KOPT-K1 (cell line): ENCODE measurements around the gene WHRN.

ENCODE experiments used
- H3K27ac ChIP-seq: fragments of 200-600 bp; sonication (generic); 2 replicates; pipeline ENCODE4 v1.5.1; 2016; ENCODE audit warnings: antibody characterized with exemption, mild to moderate bottlenecking, low read depth, low read length; ENCODE audit not compliant: poor library complexity, severe bottlenecking
- H3K36me3 ChIP-seq: fragments of 200-600 bp; sonication (generic); 2 replicates; pipeline ENCODE4 v1.5.1; 2017; ENCODE audit warnings: antibody characterized with exemption, mild to moderate bottlenecking, low read length, moderate library complexity; ENCODE audit not compliant: insufficient read depth
- H3K9me3 ChIP-seq: fragments of 200-600 bp; sonication (generic); 2 replicates; pipeline ENCODE4 v1.5.1; 2017; ENCODE audit warnings: antibody characterized with exemption, low read length, mild to moderate bottlenecking; ENCODE audit not compliant: insufficient read depth, poor library complexity, severe bottlenecking

The WHRN gene

DNA sequence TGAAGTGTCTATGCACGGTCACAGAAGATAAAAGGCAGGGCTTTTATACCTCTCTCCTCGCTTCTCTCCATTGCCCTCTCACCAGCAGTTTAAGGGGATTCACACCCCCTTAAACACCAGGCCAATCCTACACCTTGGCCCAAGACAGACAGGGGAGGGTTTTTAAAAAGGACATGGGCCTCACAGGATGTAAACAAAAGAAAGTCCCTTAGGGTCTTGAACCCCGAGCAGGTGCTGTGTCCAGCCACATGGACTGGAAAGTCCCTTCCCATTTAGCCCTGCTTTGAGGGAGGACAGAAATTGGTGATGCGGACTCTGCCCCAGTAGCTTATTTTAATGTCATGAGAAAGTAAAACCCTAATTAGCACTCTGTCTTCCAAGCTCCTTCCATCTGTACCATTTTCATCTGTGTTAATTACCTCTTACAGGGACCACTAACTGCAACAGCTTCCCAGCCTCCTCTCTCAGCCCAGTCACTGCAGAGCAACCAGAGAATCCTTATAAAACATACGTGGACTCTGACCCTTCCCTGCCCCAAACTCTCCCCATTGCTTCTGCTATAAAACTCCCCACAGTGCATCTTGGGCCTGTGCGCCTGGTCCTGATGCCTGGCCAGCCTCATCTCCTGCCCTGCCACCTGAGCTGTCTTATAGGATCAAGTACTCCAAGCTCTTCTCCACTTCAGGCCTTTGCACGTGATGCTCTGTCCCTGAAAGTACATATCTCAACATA is 16.7 kb downstream of the WHRN start:
- Histone ChIP-seq H3K36me3 (no peaks in the 10 kb centered on the region), H3K9me3 (no peaks in the 10 kb centered on the region), H3K27ac (no peak overlapping the region)

DNA sequence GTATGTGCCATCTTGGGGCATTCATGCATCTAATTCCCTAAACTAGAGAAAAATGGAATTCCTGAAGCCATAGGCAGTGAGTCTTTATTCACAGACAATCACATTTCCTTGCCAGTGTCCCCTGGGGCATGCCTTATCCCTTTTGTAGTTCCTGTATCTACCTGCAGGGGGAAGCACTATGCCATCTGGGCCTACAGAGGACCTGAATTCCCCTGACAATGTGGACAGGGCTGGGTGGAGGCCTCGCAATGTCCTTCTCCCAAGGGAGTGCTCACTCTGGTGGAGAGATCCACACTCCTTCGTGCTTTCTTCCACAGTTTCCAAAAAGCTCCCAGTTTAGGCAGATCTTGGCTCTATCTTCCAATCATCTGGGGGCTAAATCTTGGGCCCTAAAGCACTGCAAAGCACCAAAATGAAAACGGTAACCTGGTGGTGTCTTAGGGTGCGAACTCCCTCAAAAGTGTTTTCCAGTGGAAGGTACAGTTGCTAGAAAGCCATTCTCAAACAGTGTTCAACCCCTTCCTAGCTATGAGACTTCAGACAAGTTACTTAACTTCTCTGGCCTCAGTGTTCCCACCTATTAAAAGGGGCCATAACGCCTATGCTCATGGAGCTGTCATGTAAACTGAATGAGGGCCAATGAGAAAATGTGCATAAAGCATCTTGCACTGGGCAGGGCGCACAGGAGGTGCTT is 17.5 kb downstream of the WHRN start:
- Histone ChIP-seq H3K27ac (no peak overlapping the region), H3K36me3 (no peaks in the 10 kb centered on the region), H3K9me3 (no peaks in the 10 kb centered on the region)

DNA sequence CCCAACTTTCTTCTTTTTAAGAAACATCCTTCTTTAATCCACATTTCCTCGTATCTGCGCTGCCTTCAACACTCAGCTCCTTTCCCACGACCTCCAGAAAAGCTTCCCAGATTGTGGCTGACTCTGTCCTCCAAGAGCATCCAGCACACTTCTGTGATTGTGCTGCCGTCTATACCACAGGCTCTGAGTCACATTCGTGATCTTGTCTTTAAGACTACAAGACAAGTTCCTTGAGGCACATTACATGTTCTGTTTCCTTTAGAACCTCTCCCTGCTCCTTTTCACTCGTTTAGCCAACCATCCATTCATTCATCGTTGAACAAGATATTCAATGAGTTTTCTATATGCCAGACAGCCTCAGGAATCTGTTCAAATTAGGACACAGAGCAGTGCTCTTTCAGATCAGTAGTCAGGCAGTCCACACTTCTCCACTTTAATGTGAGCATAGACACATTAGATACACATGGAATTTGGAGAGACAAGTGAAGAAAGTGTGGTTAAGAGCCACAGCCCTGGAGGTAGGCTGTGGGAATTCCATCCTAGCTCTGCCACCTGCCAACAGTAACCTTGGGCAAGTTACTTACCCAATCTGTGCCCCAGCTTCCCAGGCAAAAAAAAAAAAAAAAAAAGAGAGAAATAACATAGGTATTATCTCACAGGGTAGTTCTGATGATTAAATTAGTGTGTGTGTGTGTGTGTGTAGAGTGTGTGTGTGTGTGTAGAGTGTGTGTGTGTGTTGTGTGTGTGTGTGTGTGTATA is 18.9 kb downstream of the WHRN start:
- Histone ChIP-seq H3K9me3 (no peaks in the 10 kb centered on the region), H3K36me3 (no peaks in the 10 kb centered on the region), H3K27ac (no peak overlapping the region)

DNA sequence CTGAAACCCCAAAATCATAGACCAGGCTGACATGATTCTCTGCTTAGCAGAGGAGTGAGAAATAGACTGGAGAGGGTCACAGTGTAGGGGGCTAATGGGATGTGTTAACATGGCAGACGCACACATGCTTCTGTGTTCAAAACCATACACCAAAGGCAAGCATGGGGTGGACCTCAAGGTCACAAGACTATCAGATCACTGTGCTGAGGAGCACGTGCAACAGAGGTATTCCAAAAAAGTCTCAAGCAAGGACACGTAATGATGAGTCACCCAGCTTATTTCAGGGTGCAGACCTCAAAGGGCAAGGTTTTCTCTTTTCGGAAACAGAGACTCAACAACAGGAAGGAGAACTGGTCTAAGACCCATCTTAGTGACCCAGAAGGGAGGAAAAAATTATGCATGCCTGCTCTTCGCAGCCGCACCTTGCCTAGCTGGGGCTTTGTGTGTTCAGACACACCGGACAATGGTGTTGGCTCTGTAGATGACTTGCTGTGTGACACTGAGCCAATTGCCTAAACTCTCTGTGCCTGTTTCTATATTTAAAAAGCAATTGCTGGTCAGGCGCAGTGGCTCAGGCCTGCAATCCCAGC is 20.3 kb downstream of the WHRN start:
- Histone ChIP-seq H3K27ac (no peak overlapping the region), H3K36me3 (no peaks in the 10 kb centered on the region), H3K9me3 (no peaks in the 10 kb centered on the region)

DNA sequence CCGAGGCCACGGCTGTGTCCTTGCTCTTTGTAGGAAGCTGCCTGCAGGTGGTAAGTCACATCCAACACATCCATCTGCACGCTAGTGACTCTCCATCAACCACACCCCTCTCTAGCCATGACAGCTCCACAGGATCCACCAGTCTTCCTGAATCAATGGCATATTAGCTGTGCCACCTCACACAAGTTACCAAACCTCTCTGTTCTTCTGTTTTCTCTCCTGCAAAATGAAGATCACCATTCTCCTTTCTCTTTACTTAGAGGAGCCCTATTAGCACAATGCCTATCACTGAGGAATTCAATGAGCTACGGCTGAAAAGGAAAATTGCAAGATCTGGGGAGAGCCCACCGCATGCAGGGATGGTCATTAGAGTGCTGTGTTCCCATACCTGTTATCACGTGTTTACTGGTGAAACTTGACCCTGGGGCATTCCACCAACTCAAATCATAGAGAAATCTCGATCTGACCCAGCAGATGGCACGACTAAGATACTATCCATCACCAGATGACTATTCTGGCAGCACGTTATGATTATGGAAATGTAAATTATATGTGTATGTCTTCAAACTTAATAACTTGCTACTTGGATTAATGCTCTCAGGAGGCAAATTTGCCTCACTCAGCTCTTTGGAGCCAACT is 20.9 kb downstream of the WHRN start:
- Histone ChIP-seq H3K36me3 (no peaks in the 10 kb centered on the region), H3K27ac (no peak overlapping the region), H3K9me3 (no peaks in the 10 kb centered on the region)

DNA sequence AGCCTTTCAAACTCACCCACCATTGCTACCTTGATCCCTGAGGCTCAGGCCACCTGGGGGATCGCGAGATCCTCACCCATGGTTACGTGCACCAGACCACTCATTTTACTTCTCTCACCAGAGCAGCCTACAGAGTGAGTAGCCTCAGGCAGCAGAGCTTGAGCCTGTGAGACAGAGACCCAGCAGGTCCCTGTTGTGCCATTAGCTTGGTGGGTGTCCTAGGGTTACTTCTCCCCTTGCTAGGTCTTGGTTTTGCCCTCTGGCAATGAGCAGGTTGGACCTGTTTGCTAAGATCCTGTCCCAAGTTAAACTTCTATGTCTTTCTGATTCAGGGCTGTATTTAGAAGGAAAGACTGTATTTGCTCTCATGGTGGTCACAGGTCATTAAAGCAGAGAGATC is 21.8 kb downstream of the WHRN start:
- no peaks in the 10 kb centered on the region for H3K36me3 ChIP-seq
- no peak overlapping the region for H3K27ac ChIP-seq
- H3K9me3 ChIP-seq, result no peaks in the 10 kb centered on the region

DNA sequence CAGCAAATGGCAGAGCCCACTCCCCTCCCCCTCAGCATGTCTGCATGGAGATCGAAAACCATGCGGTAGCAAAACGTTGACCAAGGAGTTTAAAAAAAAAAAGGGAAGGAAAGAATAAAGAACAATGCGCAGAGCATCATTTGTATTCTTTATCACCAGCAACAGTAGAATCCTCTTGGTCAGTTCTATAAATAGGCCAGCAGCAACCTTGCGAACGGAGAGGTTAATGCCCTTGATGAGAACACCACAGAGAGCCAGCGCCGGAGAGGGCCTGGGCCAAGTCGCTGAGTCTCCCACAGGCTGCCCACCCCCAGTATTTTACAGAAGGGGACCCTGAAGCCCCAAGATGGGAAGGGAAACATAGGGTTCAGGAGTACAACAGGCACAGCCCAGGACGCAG is 22.7 kb downstream of the WHRN start:
- H3K36me3 ChIP-seq, result no peaks in the 10 kb centered on the region
- no peaks in the 10 kb centered on the region for H3K9me3 ChIP-seq
- H3K27ac ChIP-seq, result no peak overlapping the region

DNA sequence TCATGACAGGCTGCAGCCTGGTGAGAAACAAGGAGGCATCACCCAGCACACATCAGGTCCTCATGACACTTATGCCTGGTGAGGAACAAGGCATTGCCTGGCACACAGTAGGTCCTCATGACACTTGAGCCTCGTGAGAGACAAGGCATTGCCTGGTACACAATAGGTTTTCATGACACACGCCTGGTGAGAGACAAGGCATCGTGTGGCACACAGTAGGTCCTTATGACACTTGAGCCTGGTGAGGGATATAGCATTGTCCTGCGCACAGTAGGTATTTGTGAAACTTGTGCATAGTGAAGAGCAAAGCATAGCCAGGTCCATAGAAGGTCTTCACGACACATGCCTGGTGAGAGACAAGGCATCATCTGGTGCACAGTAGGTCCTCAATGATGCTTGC is 23.5 kb downstream of the WHRN start:
- H3K27ac ChIP-seq, result no peak overlapping the region
- no peaks in the 10 kb centered on the region for H3K9me3 ChIP-seq
- no peaks in the 10 kb centered on the region for H3K36me3 ChIP-seq

DNA sequence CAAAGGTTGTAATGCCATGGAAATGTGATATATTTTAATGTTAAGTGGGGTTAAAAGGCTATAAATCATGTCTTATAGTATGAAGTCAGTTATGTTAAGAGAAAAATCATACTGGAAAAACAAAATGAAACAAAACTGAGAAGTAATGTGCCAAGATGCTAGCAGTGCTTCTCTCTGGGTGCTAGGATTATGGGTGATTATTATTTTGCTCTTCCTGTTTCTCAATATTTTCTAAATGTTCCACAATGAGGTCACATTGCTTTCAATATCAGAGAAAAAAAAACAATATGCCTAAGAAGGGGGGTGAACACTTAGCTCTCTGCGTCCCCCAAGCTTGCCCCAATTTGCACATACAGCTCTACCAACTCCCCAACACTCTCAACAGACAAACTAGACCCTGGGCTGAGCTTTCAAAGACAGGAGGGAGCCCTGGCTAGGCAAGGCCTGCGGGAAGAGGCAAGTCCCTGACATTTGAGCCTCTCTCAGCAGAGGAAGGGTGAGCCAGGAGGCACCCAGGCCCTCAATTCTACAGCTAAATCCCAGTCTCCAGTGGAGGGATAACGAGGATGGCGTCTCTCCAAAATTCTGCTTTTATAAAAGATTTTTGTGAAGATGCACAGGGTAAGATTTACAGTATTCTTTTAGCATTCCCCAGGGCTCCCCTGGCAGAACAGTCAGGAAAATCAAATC is 24.4 kb downstream of the WHRN start:
- H3K9me3 ChIP-seq, result no peaks in the 10 kb centered on the region
- H3K27ac ChIP-seq, result no peak overlapping the region
- H3K36me3 ChIP-seq, result no peaks in the 10 kb centered on the region

DNA sequence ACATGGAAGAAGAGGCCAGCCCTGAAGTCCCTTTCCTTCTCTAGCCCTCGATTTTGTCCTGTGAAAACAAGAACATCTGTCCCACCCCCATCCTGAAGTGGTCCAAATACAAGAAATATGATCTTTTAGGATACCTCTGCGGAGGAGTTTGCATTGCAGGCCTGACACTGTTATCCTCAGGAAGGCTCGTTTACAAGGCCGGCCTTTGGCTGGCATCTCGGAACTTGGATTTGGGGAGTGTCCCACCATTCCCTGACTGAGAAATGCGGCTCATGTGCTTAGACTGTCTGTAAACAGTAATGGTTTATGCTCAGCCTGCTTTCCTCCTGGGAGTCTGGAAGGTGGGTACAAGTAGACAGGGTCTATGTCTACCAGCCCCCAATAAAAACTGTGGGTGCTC is 26.4 kb downstream of the WHRN start:
- Histone ChIP-seq H3K27ac (no peak overlapping the region), H3K9me3 (no peaks in the 10 kb centered on the region), H3K36me3 (no peaks in the 10 kb centered on the region)

DNA sequence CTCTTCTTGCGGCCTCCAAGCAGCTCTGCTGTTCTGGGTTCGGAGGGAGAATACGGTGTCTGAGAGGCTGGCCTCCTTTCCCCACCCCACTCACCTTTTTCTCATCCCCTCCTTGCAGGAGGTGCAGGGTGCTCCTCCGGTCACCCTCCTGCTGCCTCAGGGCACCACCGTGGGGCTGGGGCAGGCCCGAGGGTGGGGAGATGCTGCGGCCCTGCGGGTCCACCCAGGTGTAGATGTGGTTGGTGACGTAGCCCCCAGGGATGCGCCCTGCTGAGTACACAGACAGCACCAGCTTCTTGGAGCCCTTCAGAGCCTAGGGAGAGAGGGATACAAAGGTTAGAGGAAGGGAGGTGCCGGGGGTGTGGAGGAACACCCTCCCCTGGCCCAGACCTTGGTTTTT is 26.8 kb downstream of the WHRN start:
- Histone ChIP-seq H3K9me3 (no peaks in the 10 kb centered on the region), H3K27ac (no peak overlapping the region)

DNA sequence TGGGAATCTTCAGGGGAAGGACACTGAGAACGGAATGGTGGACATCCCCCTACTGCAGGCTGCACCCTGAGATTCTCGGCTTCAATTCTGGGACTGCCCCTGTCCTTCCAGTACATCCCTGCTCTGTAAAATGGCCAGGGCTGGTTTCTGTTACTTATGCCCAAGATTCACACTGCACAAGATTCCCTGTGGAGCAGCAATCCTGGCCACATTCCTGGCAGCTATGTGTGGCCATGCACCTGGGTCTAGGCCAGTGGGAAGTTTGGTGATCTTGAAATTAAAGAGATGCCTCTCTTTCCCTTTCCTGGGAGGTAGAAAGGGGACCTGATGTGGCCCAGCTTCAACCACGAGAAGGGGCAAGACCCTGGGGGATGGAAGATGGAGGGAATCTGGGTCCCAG is 27.6 kb downstream of the WHRN start:
- Histone ChIP-seq H3K9me3 (no peaks in the 10 kb centered on the region), H3K27ac (no peak overlapping the region), H3K36me3 (no peaks in the 10 kb centered on the region)

More for the DNA sequence above, 26.8 kb downstream of the WHRN start:
- H3K36me3 ChIP-seq, result no peaks in the 10 kb centered on the region

DNA sequence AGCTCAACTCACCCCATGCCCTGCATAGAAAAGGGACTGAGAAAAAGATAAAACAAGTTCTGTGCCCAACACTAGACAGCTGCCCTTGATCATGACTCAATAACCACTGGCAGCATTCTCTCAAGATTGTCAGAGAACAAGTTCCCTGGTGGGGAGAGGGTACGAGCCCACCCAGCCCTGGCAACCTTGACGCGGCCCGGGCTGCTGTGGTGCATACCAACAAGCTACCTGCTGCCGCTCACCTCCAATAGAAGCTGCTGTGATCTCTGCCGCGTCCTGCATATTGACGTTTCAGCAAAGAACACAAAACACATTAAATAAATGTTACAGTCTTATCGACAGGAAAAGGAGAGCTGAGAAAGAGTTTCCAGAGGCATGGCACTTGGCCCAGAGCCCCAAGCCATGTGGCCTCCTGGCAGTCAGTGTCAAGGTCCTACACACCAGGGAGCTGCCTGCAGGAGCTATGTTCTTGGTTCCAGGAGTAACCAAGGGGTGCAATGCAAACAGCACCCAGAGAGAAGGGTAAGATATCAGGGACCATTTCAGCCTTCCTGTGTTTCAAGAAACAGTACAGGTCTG is 28.3 kb downstream of the WHRN start:
- H3K27ac ChIP-seq, result no peak overlapping the region
- H3K9me3 ChIP-seq, result no peaks in the 10 kb centered on the region

DNA sequence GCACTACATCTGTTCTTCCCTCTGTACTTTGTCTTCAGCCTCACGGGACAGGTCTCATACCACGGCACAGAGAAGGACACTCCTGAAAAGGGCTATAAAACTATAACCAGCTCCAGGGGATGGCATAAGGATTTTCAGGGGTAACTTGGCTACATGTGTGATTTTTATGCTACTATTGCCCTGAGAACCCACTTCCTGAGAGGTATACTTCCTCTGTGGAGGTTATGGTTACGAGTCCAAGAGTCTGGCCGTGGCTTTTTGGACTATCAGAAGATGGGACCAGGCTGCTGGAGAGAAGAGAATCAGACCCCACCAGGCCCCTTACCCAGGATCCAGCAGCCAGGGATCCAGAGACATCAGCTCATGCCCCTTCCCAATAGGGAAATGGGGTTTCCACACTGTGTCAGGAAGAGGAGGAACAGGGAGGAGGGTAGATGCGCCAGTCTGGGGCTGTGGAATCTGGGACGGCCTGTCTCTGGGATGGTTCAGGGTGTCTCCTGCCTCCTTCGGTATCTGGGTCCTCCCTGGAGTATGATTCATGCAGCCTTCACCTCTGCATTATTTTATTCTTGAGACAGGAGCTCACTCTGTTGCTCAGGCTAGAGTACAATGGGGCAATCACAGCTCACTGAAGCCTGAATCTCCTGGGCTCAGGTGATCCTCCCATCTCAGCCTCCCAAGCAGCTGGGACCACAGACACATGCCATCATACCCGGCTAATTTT is 29.7 kb downstream of the WHRN start:
- no peak overlapping the region for H3K27ac ChIP-seq
- no peaks in the 10 kb centered on the region for H3K9me3 ChIP-seq
- no peaks in the 10 kb centered on the region for H3K36me3 ChIP-seq

More for the DNA sequence above, 28.3 kb downstream of the WHRN start:
- no peaks in the 10 kb centered on the region for H3K36me3 ChIP-seq
